ENCODE measurements around the gene ZNF268. TPM values are rescaled to one million over a fixed set of nuclear protein-coding genes. Genes with fewer than 3 reads are reported as not detected.

ZNF268 gene
- total RNA-seq, 1 donor from 2014 or later, result 54.2 TPM

- H3K4me3 ChIP-seq, result no peak overlapping the region
- H3K4me3 Mint-ChIP-seq, result no peak overlapping the region
- no peaks in the 10 kb centered on the region for H3F3A ChIP-seq (ENCODE audit: low read depth)
- TF ChIP-seq EZH2phosphoT487 (IDR thresholded peaks at IDR 0.05) (no peak), CTCF (IDR thresholded peaks at IDR 0.05) (no peak), EZH2 (IDR thresholded peaks at IDR 0.05) (no peak)
- H3K79me2 ChIP-seq (ENCODE audit: low read depth), result no peaks in the 10 kb centered on the region
- H4K20me1 ChIP-seq (ENCODE audit: low read depth), result no peaks in the 10 kb centered on the region
- no peak overlapping the region for H3K27ac ChIP-seq
- no peaks in the 10 kb centered on the region for H3K27me3 ChIP-seq
- H3K9ac ChIP-seq, result no peak overlapping the region
- no peaks in the 10 kb centered on the region for H3K36me3 ChIP-seq
- H3K4me1 Mint-ChIP-seq, result no peaks in the 10 kb centered on the region
- H2AFZ ChIP-seq (replicated peaks), result no peak overlapping the region
- peaks cover 70% of the 10 kb centered on the region for H3K9me3 Mint-ChIP-seq
- no peak overlapping the region for H3K4me2 ChIP-seq
- no peak overlapping the region for H3K27ac Mint-ChIP-seq
- H3K36me3 Mint-ChIP-seq, result peaks cover 5% of the 10 kb centered on the region
- no peaks in the 10 kb centered on the region for H3K27me3 Mint-ChIP-seq (ENCODE audit: insufficient read depth, low read depth)
- H3K9me3 ChIP-seq (ENCODE audit: low read depth), result peaks cover 33% of the 10 kb centered on the region
- no peaks in the 10 kb centered on the region for H3K4me1 ChIP-seq
- no peak for DNase-seq (ENCODE audit: low spot score)
Measured at GRCh38 chr12:133174901-133175300, 6.4 kb upstream of the ZNF268 start.

- peaks cover 35% of the 10 kb centered on the region for H3K79me2 ChIP-seq (ENCODE audit: low read depth)
- Mint-ChIP-seq H3K9me3 (peaks cover 78% of the 10 kb centered on the region), H3K27me3 (ENCODE audit: insufficient read depth, low read depth) (peaks cover 4% of the 10 kb centered on the region), H3K4me3 (peak overlapping the region; percentile 60), H3K27ac (no peak overlapping the region), H3K4me1 (no peaks in the 10 kb centered on the region), H3K36me3 (peaks cover 44% of the 10 kb centered on the region)
- no peak overlapping the region for H3K9ac ChIP-seq
- TF ChIP-seq EZH2phosphoT487 (IDR thresholded peaks at IDR 0.05) (no peak), EZH2 (IDR thresholded peaks at IDR 0.05) (no peak), CTCF (IDR thresholded peaks at IDR 0.05) (no peak)
- peaks cover 32% of the 10 kb centered on the region for H3K36me3 ChIP-seq
- DNase-seq (ENCODE audit: low spot score), result no peak
- no peak overlapping the region for H3K4me3 ChIP-seq
- H3F3A ChIP-seq (ENCODE audit: low read depth), result no peaks in the 10 kb centered on the region
- H3K4me2 ChIP-seq, result no peak overlapping the region
- no peaks in the 10 kb centered on the region for H4K20me1 ChIP-seq (ENCODE audit: low read depth)
- H3K27me3 ChIP-seq, result no peaks in the 10 kb centered on the region
- H3K27ac ChIP-seq, result no peak overlapping the region
- H3K9me3 ChIP-seq (ENCODE audit: low read depth), result peaks cover 34% of the 10 kb centered on the region
- H3K4me1 ChIP-seq, result no peaks in the 10 kb centered on the region
- H2AFZ ChIP-seq (replicated peaks), result peak overlapping the region; percentile 99
Measured at GRCh38 chr12:133180669-133181068, 626 bp upstream of the ZNF268 start.

- Histone ChIP-seq H3K9me3 (ENCODE audit: low read depth) (peaks cover 47% of the 10 kb centered on the region), H3K9ac (no peak overlapping the region), H3K4me2 (no peak overlapping the region), H2AFZ (replicated peaks) (no peak overlapping the region), H3K27ac (no peak overlapping the region), H3K4me3 (no peak overlapping the region), H3K36me3 (peaks cover 93% of the 10 kb centered on the region), H3K27me3 (no peaks in the 10 kb centered on the region), H3K4me1 (no peaks in the 10 kb centered on the region), H3K79me2 (ENCODE audit: low read depth) (peaks cover 11% of the 10 kb centered on the region), H4K20me1 (ENCODE audit: low read depth) (no peaks in the 10 kb centered on the region), H3F3A (ENCODE audit: low read depth) (no peaks in the 10 kb centered on the region)
- no peak overlapping the region for H3K27ac Mint-ChIP-seq
- H3K4me1 Mint-ChIP-seq, result no peaks in the 10 kb centered on the region
- TF ChIP-seq EZH2 (IDR thresholded peaks at IDR 0.05) (no peak), CTCF (IDR thresholded peaks at IDR 0.05) (no peak), EZH2phosphoT487 (IDR thresholded peaks at IDR 0.05) (no peak)
- peaks cover 97% of the 10 kb centered on the region for H3K36me3 Mint-ChIP-seq
- peaks cover 94% of the 10 kb centered on the region for H3K9me3 Mint-ChIP-seq
- no peak for DNase-seq (ENCODE audit: low spot score)
- no peak overlapping the region for H3K4me3 Mint-ChIP-seq
- H3K27me3 Mint-ChIP-seq (ENCODE audit: insufficient read depth, low read depth), result peaks cover 4% of the 10 kb centered on the region
Measured at GRCh38 chr12:133190176-133190575, 8.9 kb downstream of the ZNF268 start.

Data from neural progenitor cell (in vitro differentiated cells).